Measurements from ENCODE around the gene PTPRF.

DNA sequence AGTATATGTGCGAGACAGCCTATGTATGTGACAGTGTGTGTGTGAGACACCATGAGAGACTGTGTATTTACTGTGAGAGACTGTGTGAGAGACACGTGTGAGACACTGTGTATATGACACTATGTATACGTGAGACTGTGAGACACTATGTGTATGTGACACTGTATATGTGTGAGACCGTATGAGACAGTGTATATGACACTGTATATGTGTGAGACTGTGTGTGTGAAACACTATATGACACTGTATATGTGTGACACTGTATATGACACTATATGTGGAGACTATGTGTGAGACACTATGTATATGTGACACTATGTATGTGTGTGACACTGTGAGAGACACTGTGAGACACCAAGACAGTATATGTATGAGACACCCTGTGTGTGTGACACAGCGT lies 66.3 kb downstream of the PTPRF start:
- TF ChIP-seq, protein P1, sequence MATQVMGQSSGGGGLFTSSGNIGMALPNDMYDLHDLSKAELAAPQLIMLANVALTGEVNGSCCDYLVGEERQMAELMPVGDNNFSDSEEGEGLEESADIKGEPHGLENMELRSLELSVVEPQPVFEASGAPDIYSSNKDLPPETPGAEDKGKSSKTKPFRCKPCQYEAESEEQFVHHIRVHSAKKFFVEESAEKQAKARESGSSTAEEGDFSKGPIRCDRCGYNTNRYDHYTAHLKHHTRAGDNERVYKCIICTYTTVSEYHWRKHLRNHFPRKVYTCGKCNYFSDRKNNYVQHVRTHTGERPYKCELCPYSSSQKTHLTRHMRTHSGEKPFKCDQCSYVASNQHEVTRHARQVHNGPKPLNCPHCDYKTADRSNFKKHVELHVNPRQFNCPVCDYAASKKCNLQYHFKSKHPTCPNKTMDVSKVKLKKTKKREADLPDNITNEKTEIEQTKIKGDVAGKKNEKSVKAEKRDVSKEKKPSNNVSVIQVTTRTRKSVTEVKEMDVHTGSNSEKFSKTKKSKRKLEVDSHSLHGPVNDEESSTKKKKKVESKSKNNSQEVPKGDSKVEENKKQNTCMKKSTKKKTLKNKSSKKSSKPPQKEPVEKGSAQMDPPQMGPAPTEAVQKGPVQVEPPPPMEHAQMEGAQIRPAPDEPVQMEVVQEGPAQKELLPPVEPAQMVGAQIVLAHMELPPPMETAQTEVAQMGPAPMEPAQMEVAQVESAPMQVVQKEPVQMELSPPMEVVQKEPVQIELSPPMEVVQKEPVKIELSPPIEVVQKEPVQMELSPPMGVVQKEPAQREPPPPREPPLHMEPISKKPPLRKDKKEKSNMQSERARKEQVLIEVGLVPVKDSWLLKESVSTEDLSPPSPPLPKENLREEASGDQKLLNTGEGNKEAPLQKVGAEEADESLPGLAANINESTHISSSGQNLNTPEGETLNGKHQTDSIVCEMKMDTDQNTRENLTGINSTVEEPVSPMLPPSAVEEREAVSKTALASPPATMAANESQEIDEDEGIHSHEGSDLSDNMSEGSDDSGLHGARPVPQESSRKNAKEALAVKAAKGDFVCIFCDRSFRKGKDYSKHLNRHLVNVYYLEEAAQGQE (IDR thresholded peaks at IDR 0.05; ENCODE audit: low read depth) = no peak
- TF ChIP-seq NFIC (IDR thresholded peaks at IDR 0.05) = no peak
- no peak for TF ChIP-seq RAD21 (IDR thresholded peaks at IDR 0.05; ENCODE audit: low read depth)
- TF ChIP-seq, protein P2, sequence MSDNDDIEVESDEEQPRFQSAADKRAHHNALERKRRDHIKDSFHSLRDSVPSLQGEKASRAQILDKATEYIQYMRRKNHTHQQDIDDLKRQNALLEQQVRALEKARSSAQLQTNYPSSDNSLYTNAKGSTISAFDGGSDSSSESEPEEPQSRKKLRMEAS (IDR thresholded peaks at IDR 0.05) = no peak
- TF ChIP-seq, protein P3, sequence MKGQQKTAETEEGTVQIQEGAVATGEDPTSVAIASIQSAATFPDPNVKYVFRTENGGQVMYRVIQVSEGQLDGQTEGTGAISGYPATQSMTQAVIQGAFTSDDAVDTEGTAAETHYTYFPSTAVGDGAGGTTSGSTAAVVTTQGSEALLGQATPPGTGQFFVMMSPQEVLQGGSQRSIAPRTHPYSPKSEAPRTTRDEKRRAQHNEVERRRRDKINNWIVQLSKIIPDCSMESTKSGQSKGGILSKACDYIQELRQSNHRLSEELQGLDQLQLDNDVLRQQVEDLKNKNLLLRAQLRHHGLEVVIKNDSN (IDR thresholded peaks at IDR 0.05) = no peak
- no peak for TF ChIP-seq EP300 (IDR thresholded peaks at IDR 0.05; ENCODE audit: borderline replicate concordance)
- no peak for TF ChIP-seq CEBPB (IDR thresholded peaks at IDR 0.05)
- no peak for TF ChIP-seq CREB1 (IDR thresholded peaks at IDR 0.05; ENCODE audit: low read depth)
- no peak for TF ChIP-seq FOXM1 (IDR thresholded peaks at IDR 0.05; ENCODE audit: borderline replicate concordance, low read depth)
- TF ChIP-seq TAF1 (IDR thresholded peaks at IDR 0.05; ENCODE audit: low read depth) = no peak
- no peak for TF ChIP-seq EGR1 (IDR thresholded peaks at IDR 0.05)
- no peak for TF ChIP-seq YY1 (IDR thresholded peaks at IDR 0.05; ENCODE audit: low read depth)
